BLaER1 (cell line): ENCODE measurements around the gene DYRK2.

Experiments used
- H3K27ac ChIP-seq: shearing (Covaris generic); formaldehyde crosslinking; 2 replicates; pipeline ENCODE4 v1.8.1; 2022
- H3K27me3 ChIP-seq: shearing (Covaris generic); formaldehyde crosslinking; 2 replicates; pipeline ENCODE4 v1.8.1; 2022
- H3K36me3 ChIP-seq: shearing (Covaris generic); formaldehyde crosslinking; 2 replicates; pipeline ENCODE4 v1.8.1; 2022
- H3K4me1 ChIP-seq: shearing (Covaris generic); formaldehyde crosslinking; 2 replicates; pipeline ENCODE4 v1.8.1; 2022
- H3K4me2 ChIP-seq: shearing (Covaris generic); formaldehyde crosslinking; 2 replicates; pipeline ENCODE4 v1.8.1; 2022
- H3K4me3 ChIP-seq: shearing (Covaris generic); formaldehyde crosslinking; 2 replicates; pipeline ENCODE4 v1.8.1; 2022
- H3K9ac ChIP-seq: shearing (Covaris generic); formaldehyde crosslinking; 2 replicates; pipeline ENCODE4 v1.8.1; 2022
- H3K9me3 ChIP-seq: shearing (Covaris generic); formaldehyde crosslinking; 2 replicates; pipeline ENCODE4 v1.8.1; 2022
- H4K20me1 ChIP-seq: shearing (Covaris generic); formaldehyde crosslinking; 2 replicates; pipeline ENCODE4 v1.8.1; 2022
- Cebpa-rat ChIP-seq: shearing (Covaris generic); IDR thresholded peaks from 2 replicates; pipeline ENCODE4 v1.8.1; 2022

The DYRK2 gene

GRCh38 chr12:67695974-67696373, 47.4 kb downstream of the DYRK2 start:
- H3K9me3 ChIP-seq = no peaks in the 10 kb centered on the region
- no peak for TF ChIP-seq Cebpa-rat
- H3K4me3 ChIP-seq = no peak overlapping the region
- no peak overlapping the region for H3K27ac ChIP-seq
- H3K9ac ChIP-seq = no peak overlapping the region
- peaks cover 71% of the 10 kb centered on the region for H3K4me1 ChIP-seq
- no peaks in the 10 kb centered on the region for H3K36me3 ChIP-seq
- H4K20me1 ChIP-seq = no peaks in the 10 kb centered on the region
- H3K4me2 ChIP-seq = no peak overlapping the region
- H3K27me3 ChIP-seq = no peaks in the 10 kb centered on the region

GRCh38 chr12:67697443-67697842, 48.9 kb downstream of the DYRK2 start:
- TF ChIP-seq Cebpa-rat = no peak
- Histone ChIP-seq H3K36me3 (no peaks in the 10 kb centered on the region), H3K4me3 (no peak overlapping the region), H3K9ac (no peak overlapping the region), H3K4me1 (peaks cover 64% of the 10 kb centered on the region), H3K27ac (no peak overlapping the region; the same call in 1 of the 2 replicates), H3K4me2 (peak overlapping the region; percentile 65), H4K20me1 (no peaks in the 10 kb centered on the region), H3K27me3 (no peaks in the 10 kb centered on the region), H3K9me3 (no peaks in the 10 kb centered on the region)

DNA sequence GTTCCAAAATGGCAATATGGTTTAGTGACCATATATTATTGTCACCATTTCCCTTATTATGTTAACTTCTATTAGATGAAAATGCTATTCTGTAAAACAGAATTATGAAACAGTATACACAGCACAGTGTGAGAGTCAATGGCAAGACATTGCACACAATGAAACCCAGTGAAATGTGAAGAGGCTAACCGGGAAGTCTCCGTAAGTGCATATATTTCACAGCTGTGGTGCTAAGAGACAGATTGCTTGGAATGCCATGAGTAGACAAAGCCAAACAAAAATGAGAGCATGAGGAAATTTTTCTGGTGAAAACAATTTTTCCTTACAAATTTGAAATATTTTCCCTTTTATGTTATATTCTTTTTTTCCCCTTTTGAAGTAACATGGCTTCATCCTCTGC, 49.4 kb downstream of the DYRK2 start:
- H3K9me3 ChIP-seq = no peaks in the 10 kb centered on the region
- H3K4me1 ChIP-seq = peaks cover 59% of the 10 kb centered on the region
- peak overlapping the region; percentile 49 for H3K27ac ChIP-seq
- peak overlapping the region; percentile 25; the same call in 1 of the 2 replicates for H3K4me3 ChIP-seq
- H3K27me3 ChIP-seq = no peaks in the 10 kb centered on the region
- TF ChIP-seq Cebpa-rat = no peak
- no peak overlapping the region for H3K9ac ChIP-seq
- H3K36me3 ChIP-seq = no peaks in the 10 kb centered on the region
- H4K20me1 ChIP-seq = no peaks in the 10 kb centered on the region
- peak overlapping the region; percentile 65 for H3K4me2 ChIP-seq

DNA sequence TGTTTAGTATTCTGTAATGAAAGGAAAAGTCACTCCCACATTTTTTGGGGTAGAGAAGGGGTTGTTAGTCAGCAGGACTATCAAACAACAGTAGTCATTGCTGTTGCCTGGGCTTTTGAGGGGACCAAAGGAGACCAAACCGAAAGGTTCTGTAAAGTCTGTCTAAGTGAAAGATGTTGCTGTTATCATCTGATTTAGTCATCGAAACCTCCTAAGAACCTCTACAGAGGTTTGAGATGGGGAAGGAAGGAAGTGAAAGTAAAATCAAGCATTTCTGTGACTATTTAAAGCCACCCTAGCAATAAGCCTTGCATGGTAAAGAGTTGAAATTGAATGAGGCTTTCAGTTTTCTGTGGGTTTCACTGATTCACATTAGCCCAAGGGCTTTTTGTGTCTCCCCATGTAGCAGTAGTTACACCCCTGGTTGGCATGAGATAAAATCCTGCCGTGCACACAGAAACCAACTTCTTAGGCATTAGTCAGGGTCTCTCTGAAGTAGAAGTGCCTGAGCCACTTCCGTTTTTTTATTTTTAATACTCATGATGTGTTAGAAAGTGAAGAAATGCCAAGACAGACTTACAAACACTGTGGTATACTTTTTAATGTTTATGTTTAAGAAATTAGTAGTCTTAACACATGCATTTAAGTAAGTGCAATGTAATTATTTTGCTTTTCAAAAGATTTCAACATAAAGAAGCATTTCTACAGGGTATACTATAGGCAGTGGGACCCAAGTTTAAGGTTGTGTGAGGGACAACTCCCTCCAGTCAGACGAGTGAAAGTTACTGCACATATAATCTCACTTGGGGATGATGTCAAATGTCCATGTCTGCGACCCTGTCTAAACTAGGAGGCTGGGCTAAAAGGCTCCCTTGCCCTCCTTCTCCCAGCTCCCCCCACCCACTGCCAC, 50.4 kb downstream of the DYRK2 start:
- Histone ChIP-seq H3K27me3 (no peaks in the 10 kb centered on the region), H3K4me2 (peak overlapping the region; percentile 65), H3K9me3 (no peaks in the 10 kb centered on the region), H3K9ac (peak overlapping the region; percentile 47; the same call in 1 of the 2 replicates), H3K4me3 (peak overlapping the region; percentile 25; the same call in 1 of the 2 replicates), H3K27ac (peak overlapping the region; percentile 49), H3K4me1 (peaks cover 53% of the 10 kb centered on the region), H3K36me3 (no peaks in the 10 kb centered on the region), H4K20me1 (no peaks in the 10 kb centered on the region)
- no peak for TF ChIP-seq Cebpa-rat

DNA sequence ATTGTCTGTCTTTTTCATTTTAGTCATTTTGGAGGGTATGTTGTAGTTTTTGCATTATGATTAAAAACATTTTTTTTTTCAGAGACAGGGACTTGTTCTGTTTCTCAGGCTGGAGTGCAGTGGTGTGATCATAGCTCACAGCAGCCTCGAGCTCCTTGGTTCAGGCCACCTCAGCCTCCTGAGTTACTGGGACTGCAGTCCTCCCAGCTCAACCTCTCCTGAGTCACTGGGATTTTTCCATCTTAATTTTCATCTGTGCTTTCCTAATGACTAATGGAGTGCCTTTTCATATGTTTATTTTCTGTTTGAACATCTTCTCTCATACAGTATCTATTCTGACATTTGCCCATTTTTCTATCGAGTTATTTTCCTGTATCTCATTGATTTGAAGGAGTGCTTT, 52.6 kb downstream of the DYRK2 start:
- no peak overlapping the region for H3K4me2 ChIP-seq
- H4K20me1 ChIP-seq = no peaks in the 10 kb centered on the region

DNA sequence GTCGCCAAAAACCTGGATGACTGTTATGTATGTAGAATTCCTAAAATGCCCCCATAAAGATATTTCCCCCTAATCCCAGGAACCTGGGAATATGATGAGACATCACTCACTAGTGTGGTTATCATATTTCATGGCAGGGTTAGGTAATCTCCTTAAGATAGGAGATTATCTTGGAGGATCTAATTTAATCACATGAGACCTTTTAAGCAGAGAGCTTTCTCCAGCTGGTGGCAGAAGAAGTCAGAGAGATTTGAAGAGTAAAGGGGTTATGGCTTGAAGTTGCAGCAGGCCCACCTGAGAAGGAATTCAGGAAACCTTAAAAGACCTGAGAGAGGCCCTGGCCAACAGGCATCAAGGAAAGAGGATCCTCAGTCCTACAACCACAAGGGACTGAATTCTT, 53.6 kb downstream of the DYRK2 start:
- Histone ChIP-seq H3K9me3 (no peaks in the 10 kb centered on the region), H3K9ac (no peak overlapping the region), H3K27me3 (no peaks in the 10 kb centered on the region), H3K36me3 (no peaks in the 10 kb centered on the region), H3K4me1 (peaks cover 62% of the 10 kb centered on the region), H3K4me2 (no peak overlapping the region), H4K20me1 (no peaks in the 10 kb centered on the region), H3K4me3 (no peak overlapping the region), H3K27ac (no peak overlapping the region)
- no peak for TF ChIP-seq Cebpa-rat

More for the DNA sequence above, 52.6 kb downstream of the DYRK2 start:
- Histone ChIP-seq H3K27ac (no peak overlapping the region), H3K27me3 (no peaks in the 10 kb centered on the region), H3K36me3 (no peaks in the 10 kb centered on the region), H3K9me3 (no peaks in the 10 kb centered on the region), H3K4me1 (peaks cover 62% of the 10 kb centered on the region), H3K4me3 (no peak overlapping the region), H3K9ac (no peak overlapping the region)
- no peak for TF ChIP-seq Cebpa-rat

DNA sequence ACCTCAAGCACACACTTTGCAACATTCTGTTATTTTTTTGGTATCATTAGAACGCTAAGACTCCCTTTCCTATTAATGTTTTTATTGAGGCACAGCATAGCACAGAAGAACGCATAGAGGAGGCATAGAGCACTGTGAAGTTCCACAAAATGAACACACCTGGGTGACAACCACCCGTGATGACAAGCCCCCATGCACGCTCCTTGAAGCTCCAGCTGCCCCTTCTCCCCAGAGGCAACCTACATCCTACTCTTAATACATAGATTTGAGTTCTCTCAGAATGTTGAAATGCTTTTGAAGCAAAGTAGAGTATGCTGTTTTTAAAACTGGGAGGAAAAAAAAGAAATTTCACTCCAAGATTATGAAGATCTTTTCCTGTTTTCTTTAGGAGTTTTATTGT, 55.5 kb downstream of the DYRK2 start:
- no peak overlapping the region for H3K9ac ChIP-seq
- H3K27ac ChIP-seq = no peak overlapping the region
- no peak overlapping the region for H3K4me3 ChIP-seq
- H3K9me3 ChIP-seq = no peaks in the 10 kb centered on the region
- H4K20me1 ChIP-seq = no peaks in the 10 kb centered on the region
- peak overlapping the region; percentile 65 for H3K4me2 ChIP-seq
- H3K36me3 ChIP-seq = no peaks in the 10 kb centered on the region
- no peaks in the 10 kb centered on the region for H3K27me3 ChIP-seq
- no peak for TF ChIP-seq Cebpa-rat
- peaks cover 46% of the 10 kb centered on the region for H3K4me1 ChIP-seq

DNA sequence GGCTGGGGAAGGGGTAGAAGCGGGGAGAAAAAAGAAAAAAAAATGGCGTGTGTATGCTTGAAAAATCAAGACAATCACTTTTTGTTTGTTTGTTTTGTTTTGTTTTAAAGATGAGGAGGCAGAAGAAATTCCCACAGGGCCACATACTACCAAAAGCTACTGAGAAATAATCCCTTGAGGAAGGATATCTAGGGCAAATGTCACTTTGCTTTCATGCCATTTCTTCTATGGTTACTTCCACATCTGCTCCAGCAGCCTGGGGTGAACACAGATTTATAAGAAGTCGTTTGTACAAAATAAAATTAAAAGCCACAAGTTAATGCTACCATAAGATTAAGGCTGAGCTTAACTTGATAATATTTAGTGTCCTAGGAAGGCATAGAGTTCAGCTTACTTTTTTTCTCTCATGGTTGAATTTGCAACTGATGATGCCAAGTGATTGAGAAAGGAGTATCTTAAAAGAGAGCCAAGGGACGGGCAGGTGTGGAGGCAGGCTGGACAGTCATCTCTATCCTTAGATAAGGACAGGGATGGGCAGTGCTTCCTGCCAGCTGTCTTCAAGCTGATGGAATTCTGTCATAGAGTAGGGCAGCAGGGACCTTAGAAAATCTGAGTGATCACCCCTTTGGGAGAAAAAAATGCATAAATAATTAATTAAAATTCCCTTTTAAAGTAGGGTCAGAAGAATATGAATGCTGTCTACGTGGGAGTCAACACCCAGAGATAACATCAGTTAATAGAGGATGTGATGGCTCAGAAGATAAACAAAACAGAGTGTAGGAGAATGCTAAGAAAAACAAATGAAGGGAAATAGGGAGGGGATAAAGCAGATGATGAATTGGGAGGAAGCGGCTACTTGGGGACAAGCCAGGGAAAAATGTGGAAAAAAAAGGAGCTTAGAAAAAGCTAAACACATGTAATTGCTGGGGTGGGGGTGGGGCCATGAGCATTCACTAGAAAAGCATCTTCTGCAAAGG, 57.1 kb downstream of the DYRK2 start:
- no peak for TF ChIP-seq Cebpa-rat
- no peaks in the 10 kb centered on the region for H3K36me3 ChIP-seq
- no peaks in the 10 kb centered on the region for H3K9me3 ChIP-seq
- H3K4me1 ChIP-seq = peaks cover 29% of the 10 kb centered on the region
- no peak overlapping the region for H3K27ac ChIP-seq
- H3K4me3 ChIP-seq = no peak overlapping the region
- no peaks in the 10 kb centered on the region for H4K20me1 ChIP-seq
- H3K4me2 ChIP-seq = peak overlapping the region; percentile 65
- no peak overlapping the region for H3K9ac ChIP-seq
- no peaks in the 10 kb centered on the region for H3K27me3 ChIP-seq

DNA sequence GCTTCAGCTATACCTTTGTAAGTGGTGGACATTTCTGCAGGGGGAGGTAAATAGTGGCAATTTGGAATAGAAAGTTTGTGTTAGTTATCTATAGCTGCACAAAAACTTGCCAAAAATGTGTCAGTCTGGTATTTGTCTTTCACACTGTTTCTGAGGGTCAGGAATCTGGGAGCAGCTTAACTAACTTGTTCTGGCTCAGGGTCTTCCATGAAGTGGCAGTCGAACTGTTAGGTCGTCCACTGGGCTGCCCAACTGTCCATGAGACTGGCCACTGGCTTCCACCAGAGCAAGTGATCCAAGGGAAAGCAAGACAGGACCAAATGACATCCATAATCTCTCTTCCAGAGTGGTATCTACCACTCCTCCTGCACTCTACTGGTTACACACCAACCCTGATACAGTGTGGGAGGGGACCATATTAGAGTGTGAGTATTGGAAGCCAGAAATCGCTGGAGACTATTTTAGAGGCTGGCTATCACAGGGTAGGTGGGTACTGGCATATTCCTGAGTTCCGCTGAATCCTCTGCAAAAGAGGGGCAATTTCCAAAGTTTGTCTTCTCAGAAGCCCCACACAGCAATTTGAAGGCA, 60.9 kb downstream of the DYRK2 start:
- no peaks in the 10 kb centered on the region for H3K36me3 ChIP-seq
- no peaks in the 10 kb centered on the region for H4K20me1 ChIP-seq
- no peak overlapping the region for H3K4me3 ChIP-seq
- no peaks in the 10 kb centered on the region for H3K9me3 ChIP-seq
- H3K27me3 ChIP-seq = no peaks in the 10 kb centered on the region
- TF ChIP-seq Cebpa-rat = no peak
- no peak overlapping the region for H3K27ac ChIP-seq
- no peak overlapping the region for H3K4me2 ChIP-seq
- H3K4me1 ChIP-seq = peaks cover 20% of the 10 kb centered on the region
- H3K9ac ChIP-seq = no peak overlapping the region
